Measurements from ENCODE around the gene MT1X. TPM values are rescaled to one million over a fixed set of nuclear protein-coding genes. Genes with fewer than 3 reads are reported as not detected.

MT1X gene
- total and polyA plus RNA-seq, 2 of the 13 experiments (the other 11 are each of a cell fraction or from before 2014, with no cell fraction given) = 19.7 to 288 TPM

GRCh38 chr16:56643080-56643778 is 39.0 kb upstream of the MT1X start (continued):
- TF ChIP-seq ZNF609 (CRISPR knock-in tag; IDR thresholded peaks at IDR 0.05; ENCODE audit: borderline replicate concordance) (0 out of 2 replicates have a peak, but pooled peaks have one; percentile 18), ZNF792 (CRISPR knock-in tag; IDR thresholded peaks at IDR 0.05) (peak; percentile 57), TFDP2 (CRISPR knock-in tag; IDR thresholded peaks at IDR 0.05) (peak; percentile 40; the same call in 1 of the 2 replicates), ZNF44 (CRISPR knock-in tag; IDR thresholded peaks at IDR 0.05) (0 out of 2 replicates have a peak, but pooled peaks have one; percentile 42), HNF1B (CRISPR knock-in tag; IDR thresholded peaks at IDR 0.05) (peak; percentile 81), ZNF607 (CRISPR knock-in tag; IDR thresholded peaks at IDR 0.05; ENCODE audit: borderline replicate concordance) (peak; percentile 87), ARID4A (CRISPR knock-in tag; IDR thresholded peaks at IDR 0.05; ENCODE audit: borderline replicate concordance) (peak; percentile 37; the same call in 1 of the 2 replicates), CC2D1A (CRISPR knock-in tag; IDR thresholded peaks at IDR 0.05) (0 out of 2 replicates have a peak, but pooled peaks have one; percentile 3), ZSCAN29 (CRISPR knock-in tag; conservative IDR thresholded peaks at IDR 0.05) (peak; percentile 60; the same call in 1 of the 2 replicates), POGK (CRISPR knock-in tag; conservative IDR thresholded peaks at IDR 0.05) (0 out of 2 replicates have a peak, but pooled peaks have one; percentile 54), GTF3A (CRISPR knock-in tag; conservative IDR thresholded peaks at IDR 0.05) (no peak)

Data from HepG2 (cell line).